Measurements from ENCODE around the gene JAZF1. TPM values are rescaled to one million over a fixed set of nuclear protein-coding genes. Genes with fewer than 3 reads are reported as not detected.

JAZF1 gene
- total RNA-seq, 4 donors from 2014 or later = 27.8 to 36.5 (median 30.5) TPM

DNA sequence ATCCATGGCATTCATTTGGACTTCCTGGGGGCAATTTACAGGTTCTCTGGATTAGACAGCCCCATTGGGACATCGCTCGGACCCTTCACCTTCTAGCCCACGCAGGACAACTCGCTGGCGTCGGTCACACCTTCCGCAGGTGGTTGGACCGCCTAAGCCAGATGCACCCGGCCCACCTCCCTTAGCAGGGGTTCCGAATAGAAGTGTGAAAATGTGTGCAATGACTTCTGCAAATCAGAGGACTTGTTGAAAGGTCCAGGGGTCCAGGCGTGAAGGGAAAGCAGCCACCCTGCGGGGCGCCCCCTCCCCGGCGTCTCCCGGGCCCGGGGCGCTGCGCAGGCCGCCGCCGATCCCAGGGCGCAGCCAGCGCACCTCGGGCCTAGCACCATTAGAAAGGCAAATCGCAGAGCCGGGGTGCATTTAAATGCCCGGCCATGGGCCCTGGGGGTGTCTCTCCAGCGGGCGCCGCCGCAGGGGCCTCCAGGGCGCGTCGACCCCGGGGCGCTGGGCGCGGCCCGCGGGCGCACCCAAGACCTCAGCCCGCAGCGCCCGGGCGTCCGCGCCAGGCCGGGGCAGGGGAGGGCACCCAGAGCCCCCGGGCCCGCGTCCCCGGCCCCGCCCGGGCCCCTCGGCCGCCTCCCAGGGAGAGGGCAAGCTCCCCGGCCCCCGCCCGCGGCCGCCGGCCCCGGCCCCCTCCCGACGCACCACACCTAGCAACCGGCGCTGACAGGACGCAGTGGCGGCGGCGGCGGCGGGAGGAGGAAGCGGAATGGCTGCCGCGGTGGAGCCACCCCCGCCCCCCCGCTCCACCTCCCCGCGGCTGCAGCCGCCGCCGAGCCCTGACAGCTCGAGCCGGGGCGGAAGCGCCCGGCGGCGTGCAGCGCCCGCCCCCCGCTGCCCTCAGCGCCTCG is 1.2 kb downstream of the JAZF1 start:
- Histone ChIP-seq H3K9me3 (no peaks in the 10 kb centered on the region), H3K27me3 (no peaks in the 10 kb centered on the region), H3K27ac (peak overlapping the region; percentile 22 to 93 (median 92)), H3K4me1 (peaks cover 0 to 68% (median 8%) of the 10 kb centered on the region in 3 donors), H3K36me3 (no peaks in the 10 kb centered on the region), H3K4me3 (peak overlapping the region; percentile 79 to 82)
- no CpG with 5 or more reads among the region's 96 CpGs for WGBS, 2 donors (ENCODE audit: low coverage in 1 of 2)
- peak; percentile 84 for ATAC-seq
- peak; percentile 14 for TF ChIP-seq POLR2A (IDR thresholded peaks at IDR 0.05)
- TF ChIP-seq, protein P1, sequence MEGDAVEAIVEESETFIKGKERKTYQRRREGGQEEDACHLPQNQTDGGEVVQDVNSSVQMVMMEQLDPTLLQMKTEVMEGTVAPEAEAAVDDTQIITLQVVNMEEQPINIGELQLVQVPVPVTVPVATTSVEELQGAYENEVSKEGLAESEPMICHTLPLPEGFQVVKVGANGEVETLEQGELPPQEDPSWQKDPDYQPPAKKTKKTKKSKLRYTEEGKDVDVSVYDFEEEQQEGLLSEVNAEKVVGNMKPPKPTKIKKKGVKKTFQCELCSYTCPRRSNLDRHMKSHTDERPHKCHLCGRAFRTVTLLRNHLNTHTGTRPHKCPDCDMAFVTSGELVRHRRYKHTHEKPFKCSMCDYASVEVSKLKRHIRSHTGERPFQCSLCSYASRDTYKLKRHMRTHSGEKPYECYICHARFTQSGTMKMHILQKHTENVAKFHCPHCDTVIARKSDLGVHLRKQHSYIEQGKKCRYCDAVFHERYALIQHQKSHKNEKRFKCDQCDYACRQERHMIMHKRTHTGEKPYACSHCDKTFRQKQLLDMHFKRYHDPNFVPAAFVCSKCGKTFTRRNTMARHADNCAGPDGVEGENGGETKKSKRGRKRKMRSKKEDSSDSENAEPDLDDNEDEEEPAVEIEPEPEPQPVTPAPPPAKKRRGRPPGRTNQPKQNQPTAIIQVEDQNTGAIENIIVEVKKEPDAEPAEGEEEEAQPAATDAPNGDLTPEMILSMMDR (IDR thresholded peaks at IDR 0.05) = no peak

DNA sequence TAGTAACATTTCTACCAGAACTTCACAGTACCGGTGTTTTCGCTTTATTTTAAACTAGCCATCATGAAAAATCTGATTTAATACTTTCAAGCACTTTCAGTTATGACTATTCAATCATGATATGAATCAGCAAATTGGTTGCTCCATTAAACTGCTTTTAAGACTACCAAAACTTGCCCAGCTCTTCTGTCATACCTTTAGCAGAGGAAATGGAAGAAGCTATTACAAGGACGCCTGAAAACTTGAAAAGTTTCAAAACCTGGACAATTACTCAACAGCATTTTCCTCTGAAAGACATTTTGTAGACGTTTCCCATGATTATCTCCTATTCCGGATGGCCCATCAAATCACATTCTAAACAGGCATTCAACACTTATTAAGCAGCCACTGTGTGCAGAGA is 2.0 kb downstream of the JAZF1 start:
- Histone ChIP-seq H3K27me3 (no peaks in the 10 kb centered on the region), H3K36me3 (no peaks in the 10 kb centered on the region), H3K4me3 (peak overlapping the region; percentile 79 to 82), H3K4me1 (peaks cover 0 to 76% (median 8%) of the 10 kb centered on the region in 3 donors), H3K27ac (peak overlapping the region; percentile 22 to 93 (median 92)), H3K9me3 (no peaks in the 10 kb centered on the region)
- no peak for TF ChIP-seq EP300 (IDR thresholded peaks at IDR 0.05)
- TF ChIP-seq POLR2A (IDR thresholded peaks at IDR 0.05) = no peak
- no peak for TF ChIP-seq POLR2AphosphoS5 (IDR thresholded peaks at IDR 0.05)
- TF ChIP-seq, protein P1 (IDR thresholded peaks at IDR 0.05) = no peak
- 43 to 61% methylated on average over 5 of the region's 5 CpGs for WGBS, 2 donors (ENCODE audit: low coverage in 1 of 2)
- no peak for ATAC-seq

DNA sequence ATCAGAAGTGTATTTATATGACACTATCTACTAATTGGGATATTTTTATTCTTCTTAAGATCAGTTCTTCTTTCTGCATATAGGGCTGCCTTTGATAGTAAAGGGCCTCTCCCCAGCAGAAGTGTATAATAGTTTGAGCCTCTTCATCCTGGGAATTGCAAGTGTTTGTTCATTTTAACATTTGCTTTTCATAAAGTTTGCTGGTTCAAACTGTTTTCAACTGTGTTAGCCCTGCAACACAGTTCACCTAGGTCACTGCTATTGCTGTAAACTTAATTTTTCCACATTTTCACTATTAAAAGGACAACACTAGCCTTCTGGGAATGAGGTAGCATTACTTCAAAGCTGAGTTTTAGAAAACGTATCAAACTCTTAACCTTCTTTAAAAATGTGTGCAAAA is 2.8 kb downstream of the JAZF1 start:
- no peaks in the 10 kb centered on the region for H3K9me3 ChIP-seq
- peaks cover 0 to 81% (median 8%) of the 10 kb centered on the region in 3 donors for H3K4me1 ChIP-seq
- ATAC-seq = no peak
- no peaks in the 10 kb centered on the region for H3K36me3 ChIP-seq
- TF ChIP-seq POLR2AphosphoS5 (IDR thresholded peaks at IDR 0.05) (no peak), EP300 (IDR thresholded peaks at IDR 0.05) (no peak), POLR2A (IDR thresholded peaks at IDR 0.05) (no peak)
- TF ChIP-seq, protein P1 (IDR thresholded peaks at IDR 0.05) = no peak
- WGBS, 2 donors (ENCODE audit: low coverage in 1 of 2) = 46 to 57% methylated on average over 1 of the region's 1 CpG
- no peaks in the 10 kb centered on the region for H3K27me3 ChIP-seq
- H3K4me3 ChIP-seq = no peak overlapping the region
- peak overlapping the region in 2 of 4 donors; percentile 92 to 93 for H3K27ac ChIP-seq

DNA sequence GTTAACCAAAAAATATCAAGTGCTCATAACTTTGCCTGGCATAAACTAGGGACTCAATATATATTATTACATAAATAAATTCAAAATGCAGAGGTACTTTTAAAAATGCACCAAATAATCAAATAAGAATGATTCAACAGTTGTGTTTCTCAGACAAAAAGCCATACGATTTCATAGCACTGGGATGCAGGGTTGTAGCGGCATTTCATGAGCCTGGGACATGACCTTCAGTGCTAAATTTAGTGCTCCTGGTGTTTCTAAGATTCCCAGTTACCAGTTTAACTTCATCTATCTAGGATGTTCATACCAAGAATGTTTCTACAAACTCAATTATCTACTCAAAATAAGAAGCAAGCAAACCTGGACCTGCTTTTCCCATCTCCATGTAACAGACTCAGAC is 4.0 kb downstream of the JAZF1 start:
- Histone ChIP-seq H3K9me3 (no peaks in the 10 kb centered on the region), H3K4me1 (peaks cover 0 to 72% (median 5%) of the 10 kb centered on the region in 3 donors), H3K4me3 (no peak overlapping the region), H3K27me3 (no peaks in the 10 kb centered on the region), H3K36me3 (no peaks in the 10 kb centered on the region), H3K27ac (peak overlapping the region in 3 of 4 donors; percentile 19 to 92 (median 41))
- 0 to 72% methylated on average over 2 of the region's 2 CpGs for WGBS, 2 donors (ENCODE audit: low coverage in 1 of 2)
- no peak for ATAC-seq
- TF ChIP-seq POLR2AphosphoS5 (IDR thresholded peaks at IDR 0.05) (no peak), POLR2A (IDR thresholded peaks at IDR 0.05) (no peak), EP300 (IDR thresholded peaks at IDR 0.05) (no peak)
- TF ChIP-seq, protein P1 (IDR thresholded peaks at IDR 0.05) = no peak

DNA sequence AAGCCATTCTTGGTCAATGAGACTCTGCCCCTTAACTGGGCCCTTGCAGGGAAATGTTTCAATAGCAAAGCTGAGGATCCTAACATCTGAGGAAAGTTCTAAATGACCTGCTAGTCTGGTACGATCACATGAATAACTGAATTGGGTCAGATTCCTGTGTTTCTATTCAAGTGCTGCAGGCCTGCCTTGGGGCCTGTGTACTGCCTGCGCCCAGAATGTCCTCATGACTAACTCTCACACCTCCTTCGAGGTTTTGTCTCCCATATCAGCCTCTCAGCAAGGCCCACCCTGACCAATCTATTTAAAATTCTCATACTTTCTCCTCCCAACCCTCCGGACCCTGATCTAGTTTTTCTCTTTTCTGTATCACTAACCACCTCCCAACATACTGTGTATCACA is 4.4 kb downstream of the JAZF1 start:
- no peak overlapping the region for H3K4me3 ChIP-seq
- peak overlapping the region in 2 of 4 donors; percentile 5 to 92 for H3K27ac ChIP-seq
- H3K9me3 ChIP-seq = no peaks in the 10 kb centered on the region
- peaks cover 0 to 72% (median 5%) of the 10 kb centered on the region in 3 donors for H3K4me1 ChIP-seq
- 56 to 67% methylated on average over 4 of the region's 4 CpGs for WGBS, 2 donors (ENCODE audit: low coverage in 1 of 2)
- ATAC-seq = no peak
- no peaks in the 10 kb centered on the region for H3K27me3 ChIP-seq
- H3K36me3 ChIP-seq = no peaks in the 10 kb centered on the region
- TF ChIP-seq POLR2AphosphoS5 (IDR thresholded peaks at IDR 0.05) (no peak), POLR2A (IDR thresholded peaks at IDR 0.05) (no peak), EP300 (IDR thresholded peaks at IDR 0.05) (no peak)
- TF ChIP-seq, protein P1 (IDR thresholded peaks at IDR 0.05) = no peak

Measured in gastroesophageal sphincter (tissue), 4 donors.